Activated CD4-positive, alpha-beta T cell treated with anti-CD3 and anti-CD28 coated beads, Interleukin-2, Interleukin-6, amounts not matched to agents 100 ng/mL and 50 ng/mL, durations not matched to agents 16 hours and 8 hours (primary cell): ENCODE results near the gene OR2C1.

Source experiments
- DNase-seq: peaks from one replicate; pipeline ENCODE4 v3.0.0-alpha.2; 2020

Gene OR2C1

GRCh38 chr16:3400779-3401688, 45.3 kb downstream of the OR2C1 start, which contains the start of the genes ZNF174 and ZSCAN32:
Gene ZNF174, plus strand, starts transcription at chr16:3401215. Its CDS starts 790 bp downstream, at chr16:3402005.
Gene ZSCAN32, minus strand, starts transcription at chr16:3401004. Its CDS starts 3,447 bp downstream, at chr16:3397557.
- peak; percentile 99 for DNase-seq

- peak; percentile 2 for DNase-seq
These were observed 46.2 kb downstream of the OR2C1 start for GRCh38 chr16:3401719-3402397.
